HG03060 (cell line): ENCODE data around the gene WDR81.
"Not testable (repeated sequence)": the region's sequence is repeated elsewhere in the genome, so short reads cannot be mapped to it uniquely, and the experiment has no call there.

ENCODE experiments used
- ATAC-seq: cut with Tn5 transposase; IDR thresholded peaks from one replicate; pipeline ENCODE4 v1.9.1; 2021; ENCODE audit warnings: low read depth, moderate number of reproducible peaks; ENCODE audit not compliant: unreplicated experiment

The WDR81 gene

GRCh38 chr17:1752425-1753262 is 28.1 kb downstream of the WDR81 start:
- ATAC-seq: no peak

GRCh38 chr17:1753767-1754429 is 29.4 kb downstream of the WDR81 start:
- ATAC-seq: no peak

GRCh38 chr17:1754430-1755112 is 30.1 kb downstream of the WDR81 start:
- ATAC-seq: no peak

- ATAC-seq: no peak
These were observed 30.8 kb downstream of the WDR81 start for GRCh38 chr17:1755252-1755826.

GRCh38 chr17:1755827-1756262 is 31.3 kb downstream of the WDR81 start:
- ATAC-seq: no peak

- ATAC-seq: no peak
These were observed 34.3 kb downstream of the WDR81 start for GRCh38 chr17:1758807-1759206.

GRCh38 chr17:1759529-1759928 is 35.0 kb downstream of the WDR81 start:
- ATAC-seq: no peak

GRCh38 chr17:1762233-1762900 is 37.9 kb downstream of the WDR81 start:
- no peak for ATAC-seq

GRCh38 chr17:1762901-1763898 is 38.7 kb downstream of the WDR81 start:
- ATAC-seq: no peak

GRCh38 chr17:1764284-1764683 is 39.8 kb downstream of the WDR81 start:
- ATAC-seq: no peak

- not testable (repeated sequence) for ATAC-seq
These were observed 40.2 kb downstream of the WDR81 start for GRCh38 chr17:1764705-1765104.

- no peak for ATAC-seq
These were observed 41.1 kb downstream of the WDR81 start for GRCh38 chr17:1765576-1765975.

- no peak for ATAC-seq
These were observed 42.1 kb downstream of the WDR81 start for GRCh38 chr17:1766382-1767135.

- no peak for ATAC-seq
These were observed 42.9 kb downstream of the WDR81 start for GRCh38 chr17:1767358-1767757.

- no peak for ATAC-seq
These were observed 45.4 kb downstream of the WDR81 start for GRCh38 chr17:1769822-1770477.

- not testable (repeated sequence) for ATAC-seq
These were observed 48.6 kb downstream of the WDR81 start for GRCh38 chr17:1773000-1773695.

- ATAC-seq: no peak
These were observed 49.2 kb downstream of the WDR81 start for GRCh38 chr17:1773696-1774181.
